AG09319 (cell line): Measurements from ENCODE around the gene ZC3HAV1L.

Experiments used
- DNase-seq: peaks from one replicate; pipeline ENCODE4 v3.0.0-alpha.2; 2010; ENCODE audit warnings: low read depth; ENCODE audit errors: extremely low read depth
- CTCF ChIP-seq: IDR thresholded peaks from 2 replicates; pipeline ENCODE4 v1.5.1; 2011; ENCODE audit warnings: low read depth, mild to moderate bottlenecking, inconsistent platforms, low read length, moderate library complexity

The ZC3HAV1L gene

GRCh38 chr7:139016931-139017511 is 18.8 kb downstream of the ZC3HAV1L start:
- DNase-seq: peak; percentile 38

DNA sequence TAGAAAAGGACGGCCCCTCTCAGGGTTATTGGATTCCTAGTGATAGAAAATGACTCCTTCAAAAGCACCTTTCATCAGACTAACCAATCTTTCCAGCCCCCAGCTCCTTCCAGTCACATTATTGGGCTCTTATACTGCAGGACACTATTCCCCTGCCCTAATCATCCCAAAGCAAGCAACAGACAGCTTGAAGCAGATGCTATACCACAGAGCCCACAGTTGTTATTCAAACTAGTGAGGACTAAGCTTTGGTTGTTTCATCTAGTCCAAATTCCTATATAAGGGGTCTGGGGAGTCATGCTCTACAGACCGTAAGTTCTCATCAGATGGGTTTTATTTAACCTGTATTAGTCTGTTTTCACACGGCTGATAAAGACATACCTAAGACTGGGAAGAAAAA is 24.5 kb downstream of the ZC3HAV1L start:
- DNase-seq: no peak
- TF ChIP-seq CTCF: no peak

More at GRCh38 chr7:139016931-139017511, 18.8 kb downstream of the ZC3HAV1L start:
- TF ChIP-seq CTCF: peak; percentile 75

DNA sequence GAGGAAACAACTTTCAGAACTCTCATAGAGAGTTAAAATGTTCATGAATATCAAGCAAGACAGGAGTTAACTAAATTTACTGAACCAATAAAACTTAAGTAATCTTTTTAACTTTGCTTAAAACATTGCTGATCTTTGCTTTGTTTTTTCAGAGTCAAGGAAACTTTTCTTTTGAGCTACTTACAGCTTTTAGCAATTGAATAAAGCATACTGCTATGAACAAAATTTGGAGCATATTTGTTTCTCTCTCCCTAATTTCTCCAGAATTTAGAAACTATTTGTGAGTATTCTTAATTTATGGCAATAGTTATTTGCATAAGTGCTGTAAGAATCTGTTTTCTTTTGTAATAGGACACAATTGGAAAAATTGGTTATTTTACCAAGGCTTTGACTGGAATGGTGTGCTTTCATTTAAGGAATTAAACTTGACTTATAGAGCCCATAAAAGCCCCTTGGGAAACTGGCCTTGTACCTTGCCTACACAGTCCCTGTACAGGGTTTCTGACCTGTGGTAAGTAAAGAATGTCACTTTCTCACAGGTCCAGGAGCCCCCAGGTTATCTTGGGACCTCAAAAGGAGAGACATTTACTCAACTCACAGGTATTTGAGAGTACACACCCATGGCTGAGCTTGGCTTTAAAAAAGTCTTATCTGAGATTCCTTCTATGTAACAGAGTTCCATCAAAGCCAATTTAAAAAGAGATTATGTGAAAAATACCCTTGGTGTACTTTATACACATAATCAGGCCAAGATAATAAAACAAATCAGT is 31.3 kb downstream of the ZC3HAV1L start:
- DNase-seq: no peak
- no peak for TF ChIP-seq CTCF

- DNase-seq: no peak
These were observed 36.4 kb downstream of the ZC3HAV1L start for GRCh38 chr7:138999414-138999813.

GRCh38 chr7:138992052-138992531 is 43.8 kb downstream of the ZC3HAV1L start:
- DNase-seq: no peak

More at GRCh38 chr7:138999414-138999813, 36.4 kb downstream of the ZC3HAV1L start:
- no peak for TF ChIP-seq CTCF

DNA sequence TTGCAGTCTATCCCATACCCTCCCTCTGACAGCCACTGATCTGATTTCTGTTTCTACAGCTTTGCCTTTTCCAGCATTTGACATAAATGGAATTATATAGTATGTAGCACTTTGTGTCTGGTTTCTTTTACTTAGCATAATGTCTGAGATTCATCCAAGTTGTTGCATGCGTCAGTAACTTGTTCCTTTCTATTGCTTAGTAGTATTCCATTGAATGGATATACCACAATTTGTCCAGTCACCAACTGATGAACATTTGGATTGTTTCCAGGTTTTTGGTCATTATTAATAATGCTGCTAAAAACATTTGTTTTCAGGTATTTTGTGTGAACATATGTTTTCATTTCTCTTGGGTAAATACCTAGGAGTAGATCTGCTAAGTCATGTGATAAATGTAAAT is 48.2 kb downstream of the ZC3HAV1L start:
- TF ChIP-seq CTCF: no peak
- DNase-seq: no peak

More at GRCh38 chr7:138992052-138992531, 43.8 kb downstream of the ZC3HAV1L start:
- TF ChIP-seq CTCF: no peak

DNA sequence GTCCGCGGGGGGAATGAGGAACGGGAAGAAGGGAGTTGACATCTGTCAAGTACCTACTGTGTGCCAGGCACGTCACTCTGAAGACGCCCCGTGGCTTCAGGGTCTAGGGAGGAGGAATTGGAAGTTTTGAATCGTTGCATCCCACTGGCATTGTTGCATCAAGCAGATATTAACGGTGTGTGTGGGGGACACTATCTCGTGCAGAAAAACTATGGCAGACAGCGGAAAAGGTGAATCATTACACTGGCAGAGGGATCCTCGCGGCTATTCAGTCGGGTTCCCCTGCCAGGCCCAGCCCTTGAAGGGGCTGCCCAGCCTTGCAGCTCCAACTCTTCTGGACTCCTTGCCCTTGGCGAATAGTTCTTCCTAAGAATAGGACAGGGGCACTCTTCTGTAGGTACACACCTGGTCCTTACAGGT is 53.6 kb downstream of the ZC3HAV1L start:
- DNase-seq: no peak
- no peak for TF ChIP-seq CTCF
